Stimulated activated CD4-positive, alpha-beta T cell treated with anti-CD3 and anti-CD28 coated beads, Interleukin-15, amount 100 ng/mL, for 1 hour (primary cell): Measurements from ENCODE around the gene GOLGA8N.
A peak's percentile ranks its signal among the peaks of the same experiment; 100 is the strongest.
"Not testable (repeated sequence)": the region's sequence is repeated elsewhere in the genome, so short reads cannot be mapped to it uniquely, and the experiment has no call there.

Experiments
- DNase-seq, 2 donors: peaks; one replicate each; pipeline ENCODE4 v3.0.0-alpha.2; 2020; ENCODE audit warnings: low read depth in 1 of 2, low spot score in 1 of 2

The GOLGA8N gene

GRCh38 chr15:32593151-32593550, at the start of gene GOLGA8N:
Gene GOLGA8N (plus strand): TSS chr15:32593456.
- not testable (repeated sequence) for DNase-seq

DNA sequence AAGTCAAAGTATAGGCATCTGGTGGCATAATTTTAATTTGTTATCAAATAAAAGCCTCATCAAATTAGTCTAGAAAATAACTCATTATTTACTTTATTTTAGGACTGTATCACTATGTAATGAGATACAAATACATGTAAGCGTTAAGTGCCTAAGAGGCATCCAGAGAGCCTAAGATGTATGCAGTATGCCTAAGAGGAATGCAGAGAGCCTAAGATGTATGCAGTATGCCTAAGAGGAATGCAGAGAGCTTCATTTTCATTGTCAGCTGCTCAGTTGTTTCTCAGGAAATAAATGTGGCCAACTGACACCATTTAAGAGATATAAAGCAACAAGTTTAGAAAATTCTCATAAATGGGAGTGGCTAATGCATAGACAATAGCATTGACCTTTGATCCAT, 49.8 kb upstream of the GOLGA8N start:
- not testable (repeated sequence) for DNase-seq

- not testable (repeated sequence) for DNase-seq
Observed at GRCh38 chr15:32545129-32545528, 48.1 kb upstream of the GOLGA8N start.

DNA sequence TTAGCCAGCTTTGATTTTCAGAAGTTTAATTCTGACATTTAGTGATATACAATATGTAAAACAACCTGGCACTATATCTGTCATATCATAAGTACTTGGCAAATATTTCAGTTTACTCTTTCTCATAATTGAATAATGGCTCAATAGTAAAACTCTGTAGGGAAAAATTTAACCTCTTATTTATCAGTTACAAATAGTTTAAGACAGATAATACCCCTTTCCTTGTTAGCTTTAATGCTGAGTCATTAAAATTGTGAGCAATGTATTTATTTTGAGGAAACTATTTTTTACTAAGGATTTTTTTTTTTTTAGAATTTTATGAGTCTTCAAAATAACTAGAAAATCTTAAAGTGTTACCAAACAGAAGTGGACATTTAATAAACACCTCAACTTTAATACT, 38.7 kb upstream of the GOLGA8N start:
- DNase-seq = not testable (repeated sequence)

GRCh38 chr15:32562198-32562597, 31.1 kb upstream of the GOLGA8N start:
- not testable (repeated sequence) for DNase-seq

DNA sequence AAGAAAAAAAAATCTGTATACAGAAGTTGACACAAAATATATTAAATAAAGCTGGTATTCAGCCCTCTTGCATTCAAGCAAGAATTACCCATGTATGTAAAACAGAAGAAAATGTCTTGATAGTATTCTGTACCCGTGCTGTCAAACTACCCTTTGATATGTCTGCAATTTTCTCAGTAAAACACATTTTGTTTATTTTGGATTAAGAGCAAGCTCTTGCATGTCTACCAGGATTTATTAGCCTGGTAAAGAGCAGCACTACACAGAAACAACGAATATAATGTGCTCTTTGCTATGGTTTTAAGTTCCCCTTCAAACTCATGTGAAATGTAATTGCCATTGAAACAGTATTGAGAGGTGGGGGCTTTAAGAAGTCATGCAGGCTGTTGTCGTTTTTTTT, 24.3 kb upstream of the GOLGA8N start:
- DNase-seq = not testable (repeated sequence)

DNA sequence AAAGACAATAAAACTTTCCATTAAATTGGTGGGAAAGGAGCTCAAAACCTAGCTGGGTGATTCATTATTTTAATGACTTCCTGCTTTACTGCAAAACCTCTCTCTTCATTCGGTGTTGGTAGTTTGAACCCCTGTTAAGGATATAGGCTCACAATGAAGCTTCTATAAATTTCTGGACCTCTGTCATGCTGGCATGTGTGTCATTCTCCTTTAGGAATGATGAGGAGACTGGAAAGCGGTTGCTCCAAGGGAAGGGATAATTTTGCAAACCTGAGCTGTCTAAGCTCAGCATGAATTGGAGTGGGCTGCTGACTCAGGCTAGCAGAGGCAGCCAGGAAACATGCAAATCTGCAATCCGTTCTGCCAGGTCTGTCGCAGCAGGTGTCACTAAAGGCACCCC, 14.8 kb upstream of the GOLGA8N start:
- not testable (repeated sequence) for DNase-seq

DNA sequence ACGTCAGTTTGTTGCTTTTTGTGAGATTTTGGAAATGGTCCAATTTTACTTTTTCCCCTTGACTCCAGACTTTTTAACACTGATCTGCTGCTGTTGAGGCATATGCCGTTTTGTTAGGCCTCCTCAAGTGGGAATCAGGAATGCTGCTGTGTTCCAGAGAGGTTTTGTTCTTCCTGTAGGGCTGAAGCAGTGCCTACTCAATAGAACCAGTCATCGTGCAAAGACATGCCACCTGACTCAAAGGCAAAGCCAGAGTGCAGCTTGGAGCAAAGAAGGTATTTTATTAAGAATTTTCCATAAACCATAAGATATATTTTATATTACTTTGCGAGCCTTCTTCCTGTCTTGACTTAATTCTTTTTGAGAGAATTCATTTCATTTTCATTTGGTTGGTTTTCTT, 7.4 kb upstream of the GOLGA8N start:
- not testable (repeated sequence) for DNase-seq

DNA sequence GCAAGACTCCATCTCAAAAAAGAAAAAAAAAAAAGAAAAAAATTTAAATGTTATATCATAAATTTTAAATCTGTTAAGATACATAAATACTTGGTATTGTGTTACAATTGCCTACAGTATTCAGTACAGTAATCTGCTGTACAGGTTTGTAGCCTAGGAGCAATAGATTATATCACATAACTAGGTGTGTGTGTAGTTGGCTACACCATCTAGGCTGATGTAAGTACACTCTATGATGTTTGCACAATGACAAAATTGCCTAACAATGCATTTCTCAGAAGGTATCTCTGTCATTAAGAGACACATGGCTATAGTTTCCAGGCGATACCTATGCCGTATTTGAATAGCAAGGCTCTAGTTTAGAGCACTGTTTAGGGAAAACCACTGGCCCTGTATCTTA, 16.3 kb downstream of the GOLGA8N start:
- not testable (repeated sequence) for DNase-seq

- not testable (repeated sequence) for DNase-seq
Observed at GRCh38 chr15:32610719-32611118, 17.5 kb downstream of the GOLGA8N start.

DNA sequence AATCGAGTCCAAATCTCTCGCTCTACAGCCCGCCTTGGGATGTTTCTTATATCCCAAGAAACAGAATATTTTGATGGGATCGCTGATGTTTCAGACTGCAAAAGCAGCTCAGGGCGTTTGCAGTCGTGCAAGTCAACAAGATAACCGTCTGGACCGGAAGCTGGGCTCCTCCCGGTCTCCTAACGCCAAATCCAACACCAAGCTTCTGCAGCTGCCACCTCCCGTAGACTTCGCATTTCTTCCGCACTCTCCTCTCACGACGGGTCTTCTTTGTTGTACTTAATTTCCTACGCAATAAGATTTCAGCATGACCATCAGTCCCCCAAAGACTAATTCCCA, 21.4 kb downstream of the GOLGA8N start:
- DNase-seq = peak in 1 of 2 donors; percentile 8

DNA sequence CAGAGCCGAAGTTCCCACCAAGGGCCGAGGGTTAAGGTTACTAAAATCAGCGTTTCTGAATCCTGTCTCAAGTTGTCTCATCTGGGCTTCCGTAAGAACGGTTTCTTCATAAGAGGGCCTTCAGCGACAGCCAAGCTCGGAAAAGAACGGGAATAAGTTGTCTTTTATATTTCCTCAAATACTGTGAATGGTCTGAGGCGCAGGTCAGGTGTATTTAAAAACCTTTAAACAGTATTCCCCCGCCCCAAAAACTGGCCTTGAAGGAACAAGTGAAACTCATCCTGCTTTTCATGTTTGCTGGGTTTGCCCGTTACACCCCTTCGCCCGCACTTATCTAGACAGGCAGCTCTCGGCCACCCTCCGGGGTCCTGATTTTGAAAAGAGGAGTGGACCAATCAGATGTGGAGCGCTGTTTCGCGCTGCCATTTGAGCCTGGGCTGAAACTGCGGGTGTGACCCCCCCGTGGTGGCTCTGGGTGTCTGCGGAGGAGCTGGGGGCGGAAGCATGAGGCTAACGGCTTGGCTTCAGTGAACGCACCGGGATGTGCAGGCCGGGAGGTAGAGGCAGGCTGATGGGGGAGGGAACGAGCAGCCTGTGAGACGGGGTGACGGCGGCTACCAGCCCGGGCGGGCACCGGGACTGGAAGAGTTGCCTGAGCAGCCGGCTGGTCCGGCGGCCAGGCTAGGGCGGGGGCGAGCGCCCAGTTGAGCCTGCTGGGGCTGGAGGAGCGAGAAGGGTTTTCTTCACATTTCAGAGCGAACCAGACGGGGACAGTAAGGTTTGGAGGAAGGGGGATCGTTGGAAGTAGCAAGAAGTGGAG, 22.0 kb downstream of the GOLGA8N start, which contains the start of gene ARHGAP11A:
TSS of gene ARHGAP11A (plus strand) at position 454 of the 820 bp plus-strand sequence. CDS start 708 bp downstream, outside the sequence.
- DNase-seq = peak; percentile 61 to 67

DNA sequence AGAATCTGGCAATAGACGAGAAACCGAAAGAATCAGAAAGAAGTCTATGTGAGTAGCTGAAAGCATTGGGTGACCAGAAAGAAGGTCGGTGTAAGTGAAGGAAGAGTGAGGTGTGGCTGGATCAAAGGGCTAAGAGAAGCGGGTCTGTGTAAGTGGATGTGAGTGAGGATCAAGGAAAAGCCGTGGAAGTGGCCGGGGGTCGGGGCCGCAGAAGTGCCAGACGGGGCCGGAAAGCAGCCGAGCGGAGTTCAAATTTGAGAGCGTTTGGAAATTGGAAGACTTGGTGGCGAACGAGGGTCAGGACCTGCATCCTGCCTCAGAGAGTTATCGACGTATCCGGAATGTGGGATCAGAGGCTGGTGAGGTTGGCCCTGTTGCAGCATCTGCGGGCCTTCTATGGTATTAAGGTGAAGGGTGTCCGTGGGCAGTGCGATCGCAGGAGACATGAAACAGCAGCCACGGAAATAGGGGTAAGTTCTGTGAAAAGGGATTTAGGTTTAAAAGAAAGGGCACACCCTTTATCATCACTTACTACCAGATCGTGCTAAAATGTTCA, 22.7 kb downstream of the GOLGA8N start:
- DNase-seq = not testable (repeated sequence)

DNA sequence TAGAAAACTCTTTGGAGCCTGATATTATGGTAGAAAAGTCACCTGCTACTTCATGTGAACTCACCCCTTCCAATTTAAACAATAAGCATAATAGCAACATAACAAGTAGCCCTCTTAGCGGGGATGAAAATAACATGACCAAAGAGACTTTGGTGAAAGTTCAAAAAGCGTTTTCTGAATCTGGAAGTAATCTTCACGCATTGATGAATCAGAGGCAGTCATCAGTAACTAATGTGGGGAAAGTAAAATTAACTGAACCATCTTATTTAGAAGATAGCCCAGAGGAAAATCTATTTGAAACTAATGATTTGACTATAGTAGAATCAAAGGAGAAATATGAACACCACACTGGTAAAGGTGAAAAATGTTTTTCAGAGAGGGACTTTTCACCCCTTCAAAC, 43.2 kb downstream of the GOLGA8N start:
- no peak for DNase-seq

DNA sequence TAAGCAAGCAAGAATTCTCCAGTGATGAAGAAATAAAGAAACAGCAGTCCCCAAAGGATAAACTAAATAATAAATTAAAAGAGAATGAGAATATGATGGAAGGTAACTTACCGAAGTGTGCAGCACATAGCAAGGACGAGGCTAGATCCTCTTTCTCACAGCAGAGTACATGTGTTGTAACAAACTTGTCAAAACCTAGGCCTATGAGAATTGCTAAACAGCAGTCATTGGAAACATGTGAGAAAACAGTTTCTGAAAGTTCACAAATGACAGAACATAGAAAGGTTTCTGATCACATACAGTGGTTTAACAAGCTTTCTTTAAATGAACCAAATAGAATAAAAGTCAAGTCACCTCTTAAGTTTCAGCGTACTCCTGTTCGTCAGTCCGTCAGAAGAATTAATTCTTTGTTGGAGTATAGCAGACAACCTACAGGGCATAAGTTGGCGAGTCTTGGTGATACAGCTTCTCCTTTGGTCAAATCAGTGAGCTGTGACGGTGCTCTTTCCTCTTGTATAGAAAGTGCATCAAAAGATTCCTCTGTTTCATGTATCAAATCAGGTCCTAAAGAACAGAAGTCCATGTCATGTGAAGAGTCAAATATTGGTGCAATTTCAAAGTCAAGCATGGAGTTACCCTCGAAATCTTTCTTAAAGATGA, 43.8 kb downstream of the GOLGA8N start:
- no peak for DNase-seq

DNA sequence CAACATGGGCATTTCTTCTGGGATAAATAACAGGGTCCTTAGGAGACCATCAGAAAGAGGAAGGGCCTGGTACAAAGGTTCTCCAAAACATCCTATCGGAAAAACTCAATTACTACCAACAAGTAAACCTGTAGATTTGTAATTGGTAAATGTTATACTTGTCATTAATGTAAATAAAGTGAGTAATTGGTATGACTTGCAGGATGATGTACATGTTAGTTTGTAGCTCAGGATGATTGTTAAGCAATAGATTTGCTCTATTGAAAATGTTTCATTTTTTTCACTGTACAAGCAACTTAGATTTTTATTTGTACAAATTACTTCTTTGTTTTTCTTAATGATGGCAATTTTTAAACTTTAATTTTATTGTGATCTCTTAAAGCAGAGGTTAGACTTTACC, 44.4 kb downstream of the GOLGA8N start:
- no peak for DNase-seq

DNA sequence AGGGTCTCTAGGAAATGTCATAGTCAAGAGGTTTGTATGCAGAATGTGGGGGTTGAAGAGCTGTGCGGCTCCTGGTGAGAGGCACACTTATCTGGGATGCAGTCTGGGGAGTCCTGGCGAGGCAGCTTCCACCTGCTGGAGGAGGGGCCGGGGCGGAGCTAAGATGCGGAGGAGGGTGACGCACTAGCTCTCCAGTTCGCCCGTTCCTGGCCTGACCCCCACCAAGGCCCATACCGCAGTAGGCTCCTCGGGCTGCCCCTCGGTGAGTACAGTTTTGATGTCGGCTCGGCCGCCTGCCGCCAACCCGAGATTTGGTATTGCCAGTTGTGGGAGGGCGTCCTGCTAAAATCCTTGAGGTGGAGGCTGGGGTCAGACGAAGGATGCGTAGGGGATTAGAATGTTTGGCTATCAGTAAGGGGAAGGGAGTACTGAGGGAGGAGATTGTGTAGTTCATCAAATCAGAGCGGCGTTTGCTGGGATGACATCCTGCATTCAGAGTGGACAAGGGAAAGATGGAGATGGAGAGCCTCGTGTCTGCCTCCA, 48.3 kb downstream of the GOLGA8N start, which contains the start of gene SCG5:
TSS of gene SCG5 (plus strand) at position 194 of the 543 bp plus-strand sequence. CDS start 1,883 bp downstream, outside the sequence.
- no peak for DNase-seq

- no peak for DNase-seq
Observed at GRCh38 chr15:32642667-32643435, 49.6 kb downstream of the GOLGA8N start.

- DNase-seq = no peak
Observed at GRCh38 chr15:32643907-32644445, 50.7 kb downstream of the GOLGA8N start.

GRCh38 chr15:32646291-32646690, 53.0 kb downstream of the GOLGA8N start:
- DNase-seq = no peak

DNA sequence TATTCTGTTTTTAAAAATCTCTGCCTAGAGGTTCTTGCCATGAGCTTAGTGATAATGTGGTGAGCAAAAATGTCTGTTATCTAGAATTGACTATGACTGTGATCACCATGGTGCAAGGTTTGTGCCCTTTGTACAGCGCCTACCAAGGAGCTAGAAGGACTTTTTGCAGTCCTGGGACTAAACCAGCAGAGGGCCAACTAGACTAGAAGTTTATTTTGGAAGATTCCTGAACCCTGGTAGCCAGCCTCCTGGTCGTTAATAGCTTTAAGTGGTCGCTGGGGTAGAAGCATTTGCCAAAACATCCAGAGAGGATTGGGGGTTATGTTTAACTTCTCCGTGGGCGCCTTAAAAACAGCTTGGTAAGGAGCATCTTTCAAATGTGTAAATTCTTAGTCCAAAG, 56.1 kb downstream of the GOLGA8N start:
- no peak for DNase-seq
